Urinary bladder (tissue), 4 donors: ENCODE results near the gene RD3L. TPM values are rescaled to one million over a fixed set of nuclear protein-coding genes. Genes with fewer than 3 reads are reported as not detected.
"Not testable (repeated sequence)": the region's sequence is repeated elsewhere in the genome, so short reads cannot be mapped to it uniquely, and the experiment has no call there.

Source experiments
- DNase-seq: peaks from one replicate; pipeline ENCODE4 v3.0.0-alpha.2; 2015; ENCODE audit errors: extremely low spot score
- H3K27ac ChIP-seq: one replicate; pipeline ENCODE4 v1.5.1; 2013; ENCODE audit warnings: low read depth, mild to moderate bottlenecking, moderate library complexity
- H3K36me3 ChIP-seq: one replicate; pipeline ENCODE4 v1.6.1; 2013; ENCODE audit warnings: mild to moderate bottlenecking, moderate library complexity; ENCODE audit not compliant: insufficient read depth
- H3K4me1 ChIP-seq: one replicate; pipeline ENCODE4 v1.6.1; 2013; ENCODE audit warnings: mild to moderate bottlenecking, moderate library complexity; ENCODE audit not compliant: insufficient read depth
- H3K4me3 ChIP-seq: one replicate; pipeline ENCODE4 v1.5.1; 2013; ENCODE audit warnings: low read depth, low read length
- WGBS: extraction: QIAGEN DNeasy Blood & Tissue Kit; methylation state at CpG from one replicate; pipeline ENCODE4 v1.1.7; 2013; 5-methylcytosine and 5-hydroxymethylcytosine counted together
- polyA plus RNA-seq: library from polyadenylated mRNA; stranded (reverse); fragments of 200-250 nt; gene quantifications from one replicate; pipeline ENCODE4 v1.2.3, GENCODE V29; 2013
- total RNA-seq: library from RNA; depleted of rRNA; stranded (reverse); fragments of >200 nt; gene quantifications from one replicate; pipeline ENCODE4 v1.2.3, GENCODE V29; 2014
- donor health status: healthy with polysubstance abuse.
- donor health status: healthy.

RD3L gene
- total RNA-seq (not detected), polyA plus RNA-seq (0.57 TPM)

GRCh38 chr14:103941973-103942736 is at the start of gene RD3L:
Gene RD3L, minus strand, starts transcription at chr14:103942529. Its CDS starts 834 bp downstream, at chr14:103941695.
- H3K27ac ChIP-seq = peak within 1 kb of the TSS; percentile 5
- no peak within 1 kb of the TSS for H3K4me3 ChIP-seq
- WGBS = 69% methylated on average over 14 of the region's 14 CpGs
- no peak for DNase-seq
- no peaks in the 10 kb centered on the region for H3K36me3 ChIP-seq
- no peaks in the 10 kb centered on the region for H3K4me1 ChIP-seq

DNA sequence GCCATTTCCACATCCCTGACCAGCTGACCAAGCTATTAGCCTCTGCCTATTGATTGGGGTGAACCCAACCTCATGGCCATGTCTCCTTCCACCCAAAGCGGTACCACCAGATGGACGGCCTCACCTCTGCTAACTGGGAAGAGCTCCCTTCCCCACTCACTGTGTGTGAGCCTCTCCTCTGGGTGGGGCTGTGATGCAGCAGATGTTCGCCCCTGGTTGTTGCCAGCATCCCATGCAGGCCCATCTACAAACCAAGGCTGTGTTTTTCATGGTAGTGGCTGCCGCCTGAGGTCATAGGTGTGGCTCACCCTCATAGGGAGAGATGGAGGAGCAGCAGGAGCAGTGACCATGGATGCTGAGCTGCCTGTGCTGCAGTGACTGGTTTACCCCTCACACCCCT is 47.6 kb upstream of the RD3L start:
- H3K4me1 ChIP-seq = no peaks in the 10 kb centered on the region
- H3K27ac ChIP-seq = no peak overlapping the region
- 90% methylated on average over 4 of the region's 4 CpGs for WGBS
- H3K4me3 ChIP-seq = no peak overlapping the region
- no peaks in the 10 kb centered on the region for H3K36me3 ChIP-seq
- no peak for DNase-seq

DNA sequence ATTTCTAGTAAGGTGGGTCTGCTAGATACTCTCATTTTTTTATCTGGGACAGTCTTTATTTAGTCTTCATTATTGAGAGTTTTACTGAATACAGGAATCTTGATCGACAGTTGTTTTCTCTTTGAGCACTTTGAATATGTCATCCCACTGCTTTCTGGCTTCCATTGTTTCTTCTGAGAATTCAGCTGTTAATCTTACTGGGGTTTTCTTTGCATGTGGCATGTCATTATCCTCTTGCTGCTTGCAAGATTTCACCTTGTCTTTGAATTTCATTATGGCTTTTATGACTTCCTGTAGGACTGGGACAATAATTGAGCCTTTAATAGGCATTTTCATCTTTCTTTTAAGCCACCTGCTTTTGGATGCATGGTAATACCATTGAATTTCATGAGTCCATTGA is 46.7 kb upstream of the RD3L start:
- no peak overlapping the region for H3K27ac ChIP-seq
- DNase-seq = no peak
- no peaks in the 10 kb centered on the region for H3K4me1 ChIP-seq
- 94% methylated on average over 1 of the region's 1 CpG for WGBS
- no peaks in the 10 kb centered on the region for H3K36me3 ChIP-seq
- H3K4me3 ChIP-seq = no peak overlapping the region

DNA sequence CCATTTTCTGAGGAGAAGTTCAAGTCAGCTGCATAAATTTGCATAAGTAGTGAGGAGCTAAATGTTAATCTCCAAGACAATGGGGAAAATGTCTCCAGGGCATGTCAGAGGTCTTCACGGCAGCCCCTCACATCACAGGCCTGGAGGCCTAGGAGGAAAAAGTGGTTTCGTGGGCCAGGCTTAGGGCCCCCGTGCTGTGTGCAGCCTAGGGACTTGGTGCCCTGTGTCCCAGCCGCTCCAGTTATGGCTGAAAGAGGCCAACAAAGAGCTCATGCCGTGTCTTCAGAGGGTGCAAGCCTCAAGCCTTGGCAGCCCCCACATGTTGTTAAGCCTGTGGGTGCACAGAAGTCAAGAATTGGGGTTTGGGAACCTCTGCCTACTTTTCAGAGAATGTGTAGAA is 41.9 kb upstream of the RD3L start:
- 84% methylated on average over 5 of the region's 5 CpGs for WGBS
- no peaks in the 10 kb centered on the region for H3K36me3 ChIP-seq
- H3K4me1 ChIP-seq = no peaks in the 10 kb centered on the region
- H3K27ac ChIP-seq = no peak overlapping the region
- no peak overlapping the region for H3K4me3 ChIP-seq
- DNase-seq = no peak

- DNase-seq, H3K4me1 ChIP-seq, H3K36me3 ChIP-seq, H3K4me3 ChIP-seq, H3K27ac ChIP-seq: not testable (repeated sequence)
- WGBS = 64% methylated on average over 14 of the region's 14 CpGs
These were observed 38.4 kb upstream of the RD3L start for GRCh38 chr14:103980623-103981238.

DNA sequence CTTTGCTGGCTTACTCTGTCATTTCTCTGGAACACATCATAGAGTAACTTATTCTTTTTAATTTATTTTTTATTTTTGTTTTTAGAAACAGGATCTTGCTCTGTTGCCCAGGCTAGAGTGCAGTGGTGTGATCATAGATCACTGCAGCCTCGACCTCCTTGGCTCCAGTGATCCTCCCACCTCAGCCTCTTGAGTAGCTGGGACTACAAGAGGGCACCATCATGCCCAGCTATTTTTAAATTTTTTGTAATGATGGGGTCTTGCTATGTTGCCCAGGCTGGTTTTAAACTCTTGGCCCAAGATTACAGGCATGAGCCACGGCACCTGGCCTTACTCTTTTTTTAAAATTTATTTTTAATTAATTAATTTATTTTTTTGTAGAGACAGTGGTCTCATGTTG is 32.2 kb upstream of the RD3L start:
- no peak for DNase-seq
- Histone ChIP-seq H3K4me3 (no peak overlapping the region), H3K36me3 (no peaks in the 10 kb centered on the region), H3K4me1 (no peaks in the 10 kb centered on the region), H3K27ac (no peak overlapping the region)
- 83% methylated on average over 2 of the region's 2 CpGs for WGBS

DNA sequence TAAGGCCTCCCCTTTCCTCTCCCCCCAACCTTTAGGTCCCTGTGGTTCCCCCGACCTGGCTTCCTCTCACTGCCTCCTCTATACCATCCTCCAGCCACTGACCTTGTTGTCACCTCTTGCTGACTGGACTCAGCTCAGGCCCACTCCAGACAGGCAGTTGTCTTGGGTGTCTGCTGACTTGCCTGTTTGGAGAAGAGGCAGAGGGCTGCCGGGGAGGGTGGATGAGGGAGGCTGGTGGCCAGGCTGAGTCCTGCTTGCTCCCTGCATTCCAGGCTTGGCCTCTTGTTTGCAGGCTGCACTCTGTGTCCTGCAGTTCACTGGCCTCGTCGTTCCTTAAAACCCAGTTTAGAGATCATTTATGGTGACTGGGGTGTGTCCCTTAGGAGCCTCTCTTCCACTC is 31.0 kb upstream of the RD3L start:
- Histone ChIP-seq H3K4me1 (no peaks in the 10 kb centered on the region), H3K4me3 (no peak overlapping the region), H3K36me3 (no peaks in the 10 kb centered on the region), H3K27ac (no peak overlapping the region)
- DNase-seq = no peak
- WGBS = 36% methylated on average over 4 of the region's 4 CpGs

DNA sequence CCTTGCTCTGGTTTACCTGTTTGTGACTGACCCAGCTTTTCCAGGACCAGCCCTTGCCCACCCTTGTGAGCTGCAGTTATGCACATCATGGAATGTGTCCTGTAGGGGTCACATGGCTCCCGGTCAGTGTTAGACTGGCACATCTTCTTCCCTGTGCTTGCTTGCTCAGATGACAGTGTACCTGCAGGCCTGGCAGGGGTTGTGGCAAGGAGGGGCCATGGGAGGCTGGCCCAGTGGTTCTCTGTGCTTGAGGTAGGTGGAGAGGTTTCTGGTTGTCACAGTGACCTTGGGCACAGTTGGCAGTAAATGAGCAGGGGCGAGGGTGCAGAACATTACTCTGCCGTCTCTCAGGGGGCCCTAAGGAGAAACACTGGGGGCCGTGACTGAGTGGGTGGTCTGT is 27.6 kb upstream of the RD3L start:
- no peak overlapping the region for H3K4me3 ChIP-seq
- H3K36me3 ChIP-seq = no peaks in the 10 kb centered on the region
- no peak overlapping the region for H3K27ac ChIP-seq
- DNase-seq = no peak
- H3K4me1 ChIP-seq = no peaks in the 10 kb centered on the region
- 84% methylated on average over 4 of the region's 4 CpGs for WGBS

GRCh38 chr14:103966631-103967030 is 24.3 kb upstream of the RD3L start:
- no peaks in the 10 kb centered on the region for H3K4me1 ChIP-seq
- no peak overlapping the region for H3K27ac ChIP-seq

GRCh38 chr14:103961928-103962578 is 19.7 kb upstream of the RD3L start:
- Histone ChIP-seq H3K4me1 (no peaks in the 10 kb centered on the region), H3K27ac (peak overlapping the region; percentile 27), H3K36me3 (no peaks in the 10 kb centered on the region), H3K4me3 (no peak overlapping the region)
- no peak for DNase-seq
- whole genome bisulfite sequencing = 69% methylated on average over 5 of the region's 5 CpGs

More at GRCh38 chr14:103966631-103967030, 24.3 kb upstream of the RD3L start:
- no peak for DNase-seq
- Histone ChIP-seq H3K4me3 (no peak overlapping the region), H3K36me3 (no peaks in the 10 kb centered on the region)

DNA sequence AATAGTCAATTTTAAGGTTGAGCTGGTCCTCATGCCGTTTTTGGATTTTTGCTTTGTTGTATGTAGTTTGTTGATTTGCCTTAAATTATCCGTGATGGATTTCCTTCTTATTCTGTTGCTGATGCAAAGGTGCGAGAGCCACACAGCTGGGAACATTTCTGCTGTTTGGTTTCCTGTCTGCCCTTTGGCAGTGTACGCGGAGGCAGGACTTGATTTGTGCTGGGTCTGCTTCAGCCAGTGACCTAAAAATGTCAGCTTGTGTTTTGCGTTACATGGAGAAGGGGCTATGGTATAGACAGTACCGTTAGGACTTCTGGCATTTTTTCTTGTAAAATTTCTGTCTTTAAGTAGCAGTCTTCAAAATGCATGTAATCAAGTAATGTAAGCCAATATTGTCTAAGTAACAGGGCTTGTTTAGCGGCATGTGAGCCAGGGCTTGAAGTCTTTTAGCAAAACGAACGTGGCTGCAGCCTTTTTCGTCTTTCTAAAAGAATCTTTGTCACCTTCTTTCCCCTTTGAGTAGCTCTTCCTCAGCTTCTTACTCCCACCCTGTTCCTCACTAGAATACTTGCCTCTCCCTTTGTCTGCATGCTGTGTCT is 18.2 kb upstream of the RD3L start:
- Histone ChIP-seq H3K4me3 (no peak overlapping the region), H3K36me3 (no peaks in the 10 kb centered on the region), H3K27ac (no peak overlapping the region), H3K4me1 (no peaks in the 10 kb centered on the region)
- no peak for DNase-seq
- WGBS = 41% methylated on average over 11 of the region's 11 CpGs

GRCh38 chr14:103949131-103949790 is 6.9 kb upstream of the RD3L start:
- no peaks in the 10 kb centered on the region for H3K36me3 ChIP-seq
- no peak for DNase-seq
- H3K4me3 ChIP-seq = no peak overlapping the region
- 60% methylated on average over 5 of the region's 5 CpGs for WGBS
- no peaks in the 10 kb centered on the region for H3K4me1 ChIP-seq
- no peak overlapping the region for H3K27ac ChIP-seq

DNA sequence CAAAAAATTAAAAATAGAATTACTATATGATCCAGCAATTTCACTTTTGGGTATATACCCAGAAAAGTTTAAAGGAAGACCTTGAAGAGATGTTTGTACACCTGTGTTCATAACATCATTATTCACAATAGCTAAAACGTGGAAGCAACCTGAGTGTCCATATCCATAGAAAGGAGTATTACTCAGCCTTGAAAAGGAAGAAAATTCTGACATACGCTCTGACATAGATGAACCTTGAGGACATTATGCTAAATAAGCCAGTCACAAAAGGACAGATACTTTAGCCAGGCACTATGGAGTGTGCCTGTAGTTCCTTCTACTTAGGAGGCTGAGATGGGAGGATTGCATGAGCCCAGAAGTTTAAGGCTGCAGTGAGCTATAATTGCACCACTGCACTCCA is 6.1 kb upstream of the RD3L start:
- 78% methylated on average over 2 of the region's 2 CpGs for whole genome bisulfite sequencing
- Histone ChIP-seq H3K4me3 (no peak overlapping the region), H3K27ac (no peak overlapping the region), H3K4me1 (no peaks in the 10 kb centered on the region), H3K36me3 (no peaks in the 10 kb centered on the region)
- DNase-seq = no peak
